ENCODE data around the gene BCL7A. TPM values are rescaled to one million over a fixed set of nuclear protein-coding genes. Genes with fewer than 3 reads are reported as not detected.

The BCL7A gene
- total and polyA plus RNA-seq, 4 donors: 3.5 to 8.3 (median 4.9) TPM

DNA sequence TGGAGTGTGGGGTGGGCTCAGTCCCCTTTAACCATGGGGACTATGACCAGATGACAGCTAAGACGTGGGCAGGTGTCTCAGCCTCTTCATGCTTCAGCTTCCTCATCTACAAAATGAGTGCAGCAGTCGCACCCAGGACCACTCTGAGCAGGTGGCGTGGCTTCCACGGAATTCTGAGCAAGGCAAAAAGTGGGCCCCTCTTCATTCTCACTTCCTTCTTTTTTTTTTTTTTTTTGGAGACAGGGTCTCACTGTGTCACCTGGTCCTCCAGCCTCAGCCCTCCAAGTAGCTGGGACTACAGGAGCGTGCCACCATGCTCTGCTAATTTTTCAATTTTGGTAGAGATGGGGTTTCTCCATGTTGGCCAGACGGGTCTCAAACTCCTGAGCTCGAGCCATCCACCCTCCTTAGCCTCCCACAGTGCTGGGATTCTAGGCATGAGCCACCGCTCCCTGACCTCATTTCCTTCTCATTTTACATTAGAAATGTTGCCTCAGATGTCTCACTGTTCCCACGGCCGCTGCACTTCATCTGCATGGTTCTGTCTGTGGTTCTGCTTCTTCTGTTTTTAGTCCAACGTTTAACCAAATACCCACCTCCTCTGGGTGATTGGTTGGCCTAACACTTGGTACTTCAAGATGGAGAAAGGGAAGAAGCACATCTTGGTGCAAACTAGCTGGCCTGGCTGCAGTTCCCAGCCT, 41.3 kb upstream of the BCL7A start:
- H3K4me1 ChIP-seq (ENCODE audit: control insufficient read depth in 4 of 4, insufficient read depth in 4 of 4, low read length in 3 of 4): no peaks in the 10 kb centered on the region
- TF ChIP-seq, protein P1, sequence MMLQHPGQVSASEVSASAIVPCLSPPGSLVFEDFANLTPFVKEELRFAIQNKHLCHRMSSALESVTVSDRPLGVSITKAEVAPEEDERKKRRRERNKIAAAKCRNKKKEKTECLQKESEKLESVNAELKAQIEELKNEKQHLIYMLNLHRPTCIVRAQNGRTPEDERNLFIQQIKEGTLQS (IDR thresholded peaks at IDR 0.05): no peak
- TF ChIP-seq SP1 (IDR thresholded peaks at IDR 0.05) (no peak), YY1 (IDR thresholded peaks at IDR 0.05) (no peak), NR2F2 (IDR thresholded peaks at IDR 0.05) (no peak), RXRA (IDR thresholded peaks at IDR 0.05) (no peak), HNF4A (conservative IDR thresholded peaks at IDR 0.05) (no peak), TAF1 (conservative IDR thresholded peaks at IDR 0.05) (no peak), FOXA1 (IDR thresholded peaks at IDR 0.05) (no peak), HNF4G (IDR thresholded peaks at IDR 0.05) (no peak), FOXA2 (IDR thresholded peaks at IDR 0.05) (no peak), EGR1 (IDR thresholded peaks at IDR 0.05; ENCODE audit: low read depth in 2 of 2) (no peak)
- TF ChIP-seq, protein P2, sequence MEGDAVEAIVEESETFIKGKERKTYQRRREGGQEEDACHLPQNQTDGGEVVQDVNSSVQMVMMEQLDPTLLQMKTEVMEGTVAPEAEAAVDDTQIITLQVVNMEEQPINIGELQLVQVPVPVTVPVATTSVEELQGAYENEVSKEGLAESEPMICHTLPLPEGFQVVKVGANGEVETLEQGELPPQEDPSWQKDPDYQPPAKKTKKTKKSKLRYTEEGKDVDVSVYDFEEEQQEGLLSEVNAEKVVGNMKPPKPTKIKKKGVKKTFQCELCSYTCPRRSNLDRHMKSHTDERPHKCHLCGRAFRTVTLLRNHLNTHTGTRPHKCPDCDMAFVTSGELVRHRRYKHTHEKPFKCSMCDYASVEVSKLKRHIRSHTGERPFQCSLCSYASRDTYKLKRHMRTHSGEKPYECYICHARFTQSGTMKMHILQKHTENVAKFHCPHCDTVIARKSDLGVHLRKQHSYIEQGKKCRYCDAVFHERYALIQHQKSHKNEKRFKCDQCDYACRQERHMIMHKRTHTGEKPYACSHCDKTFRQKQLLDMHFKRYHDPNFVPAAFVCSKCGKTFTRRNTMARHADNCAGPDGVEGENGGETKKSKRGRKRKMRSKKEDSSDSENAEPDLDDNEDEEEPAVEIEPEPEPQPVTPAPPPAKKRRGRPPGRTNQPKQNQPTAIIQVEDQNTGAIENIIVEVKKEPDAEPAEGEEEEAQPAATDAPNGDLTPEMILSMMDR (IDR thresholded peaks at IDR 0.05; ENCODE audit: low read depth, low read length, missing input control): no peak
- no peak overlapping the region for H3K4me3 ChIP-seq (ENCODE audit: low read depth in 1 of 3, low read length in 3 of 3)
- no peaks in the 10 kb centered on the region for H3K27me3 ChIP-seq (ENCODE audit: control insufficient read depth in 4 of 4, insufficient read depth in 4 of 4, low read length in 3 of 4)
- H3K27ac ChIP-seq (ENCODE audit: low read depth in 1 of 2, low read length in 2 of 2): no peak overlapping the region
- H3K36me3 ChIP-seq (ENCODE audit: control insufficient read depth in 4 of 4, insufficient read depth in 3 of 4, low read depth in 1 of 4, low read length in 3 of 4): no peaks in the 10 kb centered on the region
- H3K9ac ChIP-seq (ENCODE audit: low read depth in 1 of 2, low read length in 2 of 2): no peak overlapping the region
- WGBS: 71% methylated on average over 11 of the region's 11 CpGs
- no peak for DNase-seq (ENCODE audit: low spot score)
- no peaks in the 10 kb centered on the region for H3K9me3 ChIP-seq (ENCODE audit: control insufficient read depth in 4 of 4, low read length in 3 of 4)

DNA sequence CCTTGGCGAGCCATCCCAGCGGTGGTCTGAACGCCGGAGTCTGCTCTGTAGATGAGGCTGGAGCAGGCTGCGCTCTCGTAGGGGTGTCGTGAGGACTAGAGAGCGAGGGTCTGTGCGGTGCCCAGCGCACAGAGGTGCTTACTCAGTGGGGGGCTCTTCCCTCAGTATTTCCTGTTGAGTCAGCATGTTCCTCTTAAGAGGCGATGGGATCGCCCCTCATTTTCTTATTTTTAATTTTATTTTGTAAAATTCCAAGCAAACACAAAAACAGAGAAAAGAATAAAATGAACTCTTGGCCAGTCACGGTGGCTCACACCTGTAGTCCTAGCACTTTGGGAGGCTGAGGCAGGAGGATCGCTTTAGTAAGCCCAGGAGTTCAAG, 40.8 kb upstream of the BCL7A start:
- Histone ChIP-seq H3K36me3 (ENCODE audit: control insufficient read depth in 4 of 4, insufficient read depth in 3 of 4, low read depth in 1 of 4, low read length in 3 of 4) (no peaks in the 10 kb centered on the region), H3K9ac (ENCODE audit: low read depth in 1 of 2, low read length in 2 of 2) (no peak overlapping the region), H3K27me3 (ENCODE audit: control insufficient read depth in 4 of 4, insufficient read depth in 4 of 4, low read length in 3 of 4) (no peaks in the 10 kb centered on the region), H3K9me3 (ENCODE audit: control insufficient read depth in 4 of 4, low read length in 3 of 4) (no peaks in the 10 kb centered on the region), H3K4me1 (ENCODE audit: control insufficient read depth in 4 of 4, insufficient read depth in 4 of 4, low read length in 3 of 4) (no peaks in the 10 kb centered on the region), H3K4me3 (ENCODE audit: low read depth in 1 of 3, low read length in 3 of 3) (no peak overlapping the region), H3K27ac (ENCODE audit: low read depth in 1 of 2, low read length in 2 of 2) (no peak overlapping the region)
- WGBS: 87% methylated on average over 14 of the region's 14 CpGs
- no peak for DNase-seq (ENCODE audit: low spot score)
- TF ChIP-seq HNF4G (IDR thresholded peaks at IDR 0.05): no peak
- TF ChIP-seq, protein P3, sequence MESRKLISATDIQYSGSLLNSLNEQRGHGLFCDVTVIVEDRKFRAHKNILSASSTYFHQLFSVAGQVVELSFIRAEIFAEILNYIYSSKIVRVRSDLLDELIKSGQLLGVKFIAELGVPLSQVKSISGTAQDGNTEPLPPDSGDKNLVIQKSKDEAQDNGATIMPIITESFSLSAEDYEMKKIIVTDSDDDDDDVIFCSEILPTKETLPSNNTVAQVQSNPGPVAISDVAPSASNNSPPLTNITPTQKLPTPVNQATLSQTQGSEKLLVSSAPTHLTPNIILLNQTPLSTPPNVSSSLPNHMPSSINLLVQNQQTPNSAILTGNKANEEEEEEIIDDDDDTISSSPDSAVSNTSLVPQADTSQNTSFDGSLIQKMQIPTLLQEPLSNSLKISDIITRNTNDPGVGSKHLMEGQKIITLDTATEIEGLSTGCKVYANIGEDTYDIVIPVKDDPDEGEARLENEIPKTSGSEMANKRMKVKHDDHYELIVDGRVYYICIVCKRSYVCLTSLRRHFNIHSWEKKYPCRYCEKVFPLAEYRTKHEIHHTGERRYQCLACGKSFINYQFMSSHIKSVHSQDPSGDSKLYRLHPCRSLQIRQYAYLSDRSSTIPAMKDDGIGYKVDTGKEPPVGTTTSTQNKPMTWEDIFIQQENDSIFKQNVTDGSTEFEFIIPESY (IDR thresholded peaks at IDR 0.05): no peak
- no peak for TF ChIP-seq SP1 (IDR thresholded peaks at IDR 0.05)
- TF ChIP-seq, protein P2 (IDR thresholded peaks at IDR 0.05; ENCODE audit: low read depth, low read length, missing input control): no peak
